NAMALWA (cell line): Measurements from ENCODE around the gene NRSN1.
"Not testable (repeated sequence)": the region's sequence is repeated elsewhere in the genome, so short reads cannot be mapped to it uniquely, and the experiment has no call there.

Experiments used
- DNase-seq: peaks from one replicate; pipeline ENCODE4 v3.0.0-alpha.2; 2015; ENCODE audit warnings: low spot score

The NRSN1 gene

GRCh38 chr6:24142733-24143132 is 16.7 kb downstream of the NRSN1 start:
- not testable (repeated sequence) for DNase-seq

DNA sequence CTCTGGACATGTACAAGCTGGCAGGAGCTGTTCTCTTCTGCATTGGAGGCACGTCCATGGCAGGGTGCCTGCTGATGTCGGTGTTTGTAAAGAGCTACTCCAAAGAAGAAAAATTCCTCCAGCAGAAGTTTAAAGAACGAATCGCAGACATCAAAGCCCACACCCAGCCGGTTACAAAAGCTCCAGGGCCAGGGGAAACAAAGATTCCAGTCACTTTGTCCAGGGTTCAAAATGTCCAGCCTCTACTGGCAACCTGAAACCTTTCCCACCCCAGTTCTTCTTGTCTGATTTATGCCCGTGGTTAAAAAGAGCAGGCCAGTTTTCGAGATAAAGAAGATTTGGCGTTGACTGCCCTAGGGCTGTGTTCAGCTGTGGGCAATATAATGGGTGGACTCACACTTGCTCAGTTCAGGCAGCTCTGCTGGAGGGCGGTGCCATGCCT is 19.7 kb downstream of the NRSN1 start:
- DNase-seq, result no peak

GRCh38 chr6:24146871-24147270 is 20.9 kb downstream of the NRSN1 start:
- no peak for DNase-seq

DNA sequence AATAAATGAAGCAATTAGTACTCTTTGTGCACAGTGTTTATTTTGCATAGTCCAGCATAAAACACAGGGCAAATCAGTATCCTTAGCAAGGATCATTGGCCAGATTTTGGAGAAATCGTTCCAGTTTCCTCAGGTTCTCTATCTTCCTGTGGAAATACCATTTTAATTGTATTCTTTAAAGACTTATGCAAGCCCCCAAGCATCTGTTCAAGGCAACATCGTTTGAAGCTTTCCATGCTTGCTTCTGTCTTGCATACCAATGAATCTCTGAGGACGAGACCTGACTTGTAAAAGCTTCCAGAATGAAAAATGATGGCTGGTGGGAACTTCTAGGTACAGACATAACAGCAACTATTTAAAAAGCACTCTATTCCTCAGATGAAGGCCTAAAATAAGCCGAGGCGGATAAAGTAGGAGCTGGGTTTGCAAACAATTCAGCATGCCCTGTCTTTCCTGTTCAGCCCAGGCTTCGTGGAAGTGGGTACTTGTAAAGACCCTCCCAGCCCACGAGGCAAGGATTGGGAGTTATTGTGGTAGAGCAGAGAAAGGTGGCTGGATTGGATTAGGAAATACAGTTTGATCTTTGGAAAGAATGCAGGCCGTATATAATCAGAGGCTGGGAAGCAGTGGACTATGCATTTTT is 21.6 kb downstream of the NRSN1 start:
- DNase-seq, result no peak

GRCh38 chr6:24148154-24148570 is 22.1 kb downstream of the NRSN1 start:
- DNase-seq, result no peak

DNA sequence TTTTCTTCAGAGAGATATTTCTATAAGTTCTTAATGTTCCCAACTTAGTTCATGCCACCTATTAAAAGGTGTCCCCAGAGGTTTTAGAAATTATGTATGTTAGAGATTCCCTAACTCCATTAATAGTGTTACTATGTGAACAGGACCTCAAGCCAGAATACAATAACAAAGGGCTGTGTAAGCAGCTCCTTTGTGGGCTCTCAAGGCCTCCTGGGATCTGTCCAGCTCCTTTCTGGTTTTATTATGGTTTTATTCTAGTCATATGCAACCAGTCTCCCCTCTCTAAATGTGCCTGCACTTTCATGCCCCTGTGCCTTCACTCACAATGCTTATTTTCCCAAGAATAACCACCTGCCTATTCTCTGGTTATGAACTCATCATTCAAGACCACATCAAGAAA is 22.7 kb downstream of the NRSN1 start:
- DNase-seq, result no peak

DNA sequence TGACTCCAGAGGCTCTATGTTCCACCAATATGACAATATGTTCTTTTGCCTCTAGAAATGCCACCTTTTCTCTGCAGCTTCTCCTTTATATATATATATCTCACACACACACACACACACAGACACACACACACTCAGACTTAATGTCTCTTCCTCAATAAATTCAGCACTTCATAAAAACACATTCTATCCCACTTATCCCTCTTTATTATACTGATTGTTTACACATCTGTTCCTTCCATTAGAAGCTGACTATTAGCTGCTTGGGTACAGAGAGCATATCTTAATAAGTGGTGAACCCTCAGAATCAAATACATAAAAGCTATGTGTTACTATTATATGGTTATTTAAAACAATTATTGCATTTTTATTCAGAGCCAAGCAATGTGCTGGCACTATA is 23.3 kb downstream of the NRSN1 start:
- DNase-seq, result no peak

DNA sequence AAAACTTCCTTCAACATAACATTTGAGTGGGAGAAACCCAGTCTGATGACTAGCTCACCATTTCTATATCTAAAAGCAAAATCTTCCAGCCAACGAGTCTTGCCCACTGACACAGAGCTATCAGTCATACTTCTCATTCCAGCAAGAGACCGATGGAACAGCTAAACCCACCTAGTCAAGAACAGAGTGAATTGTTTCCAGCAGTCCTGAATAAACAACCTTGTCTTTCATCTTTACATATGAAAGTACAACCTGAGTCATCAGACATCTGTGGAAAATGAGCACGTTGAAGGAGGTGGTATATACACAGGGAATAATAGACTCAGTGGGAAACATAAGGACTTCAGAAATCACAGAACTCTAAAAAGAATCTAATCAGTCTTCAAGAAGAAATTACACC is 23.8 kb downstream of the NRSN1 start:
- no peak for DNase-seq

DNA sequence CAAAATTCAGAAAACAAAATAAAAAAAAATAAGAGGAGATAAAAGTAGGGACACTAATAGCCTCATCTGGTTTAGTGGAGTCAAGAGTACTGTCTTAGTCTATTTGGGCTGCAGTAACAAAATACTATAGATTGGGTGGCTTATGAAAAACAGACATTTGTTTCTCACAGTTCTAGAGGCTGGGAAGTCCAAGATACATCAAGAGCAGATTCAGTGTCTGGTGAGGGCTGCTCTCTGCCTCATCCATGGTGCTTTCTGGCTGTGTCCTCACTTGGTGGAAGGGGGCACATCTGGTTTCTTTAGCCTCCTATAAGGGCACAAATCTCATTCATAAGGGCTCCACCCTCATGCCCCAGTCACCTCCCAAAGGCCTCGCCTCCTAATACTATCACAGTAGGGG is 26.0 kb downstream of the NRSN1 start:
- no peak for DNase-seq

DNA sequence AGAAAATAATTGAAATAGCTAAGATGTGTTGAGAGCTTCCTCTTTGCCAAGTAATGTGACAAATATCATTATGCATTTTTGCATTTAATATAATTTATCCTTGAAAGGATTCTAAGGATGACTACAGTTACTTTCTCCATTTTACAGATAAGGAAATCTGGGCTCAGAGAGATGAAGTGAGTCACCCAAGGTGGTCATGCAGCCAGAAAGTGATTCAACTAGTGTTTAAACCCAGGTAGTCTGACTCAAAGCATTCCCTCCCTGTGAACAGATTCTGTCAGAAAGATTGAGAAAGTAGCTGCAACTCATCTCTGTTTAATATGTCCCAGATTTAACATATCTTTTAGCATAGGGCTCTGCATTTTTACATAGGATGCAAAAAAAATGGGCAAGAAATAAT is 28.1 kb downstream of the NRSN1 start:
- DNase-seq, result no peak

GRCh38 chr6:24157886-24158285 is 31.9 kb downstream of the NRSN1 start:
- DNase-seq, result no peak

GRCh38 chr6:24183584-24183983 is 57.6 kb downstream of the NRSN1 start:
- no peak for DNase-seq

DNA sequence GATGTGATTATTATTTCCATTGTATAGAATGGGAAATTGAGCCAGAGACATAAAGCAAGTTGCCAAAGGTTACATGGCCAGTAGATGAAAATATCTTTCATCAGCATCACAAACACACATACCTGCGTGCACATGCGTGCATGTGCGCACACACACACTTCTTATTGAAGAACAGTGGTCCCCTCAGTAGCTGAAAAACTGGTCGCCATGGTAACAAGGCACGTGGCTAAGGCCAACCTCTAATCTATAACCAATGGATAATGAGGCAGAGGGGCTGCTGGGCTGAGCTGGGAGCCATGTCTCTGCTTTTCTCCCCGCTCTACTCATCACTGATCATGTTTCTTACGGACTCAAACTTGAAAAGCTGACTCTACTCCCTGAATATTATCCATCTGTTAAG is 60.3 kb downstream of the NRSN1 start:
- no peak for DNase-seq

GRCh38 chr6:24187965-24188577 is 62.1 kb downstream of the NRSN1 start:
- no peak for DNase-seq

GRCh38 chr6:24188578-24189080 is 62.6 kb downstream of the NRSN1 start:
- no peak for DNase-seq

DNA sequence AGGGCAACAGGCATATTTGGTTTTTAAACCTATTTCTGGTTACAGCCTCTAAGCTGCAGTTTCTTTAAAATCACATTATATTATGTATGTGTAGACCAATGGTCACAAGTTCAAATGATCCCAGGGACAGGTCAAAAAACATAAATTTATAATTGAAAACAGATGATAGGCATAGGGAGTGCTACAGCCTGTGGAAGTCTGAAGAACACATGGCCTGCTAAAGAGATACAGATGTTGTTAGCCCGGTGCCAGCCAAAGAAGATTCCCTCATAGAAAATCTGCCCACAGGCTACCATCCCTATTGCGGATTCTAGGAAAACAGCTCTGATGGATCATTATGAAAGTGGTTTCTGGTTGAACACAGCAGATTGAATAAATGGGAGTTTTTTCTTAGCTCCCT is 65.3 kb downstream of the NRSN1 start:
- no peak for DNase-seq

DNA sequence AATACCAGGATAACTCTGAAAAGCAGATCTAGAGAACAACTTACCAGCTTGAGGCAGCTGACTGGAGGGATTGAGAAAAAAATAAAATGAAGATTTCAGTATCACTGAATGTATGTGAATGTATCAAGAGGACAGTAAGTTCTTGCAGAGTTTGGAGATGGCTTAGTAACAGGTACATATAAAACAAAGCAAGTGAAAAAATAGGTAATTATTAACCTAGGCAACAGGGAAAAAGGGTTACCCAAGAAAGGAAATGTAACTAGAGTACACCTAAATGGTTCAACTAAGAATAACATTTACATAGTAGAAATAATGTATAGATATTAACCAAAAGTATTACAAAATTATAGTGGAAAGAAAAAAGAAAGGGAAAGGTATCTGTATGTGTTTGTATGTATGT is 67.3 kb downstream of the NRSN1 start:
- no peak for DNase-seq

DNA sequence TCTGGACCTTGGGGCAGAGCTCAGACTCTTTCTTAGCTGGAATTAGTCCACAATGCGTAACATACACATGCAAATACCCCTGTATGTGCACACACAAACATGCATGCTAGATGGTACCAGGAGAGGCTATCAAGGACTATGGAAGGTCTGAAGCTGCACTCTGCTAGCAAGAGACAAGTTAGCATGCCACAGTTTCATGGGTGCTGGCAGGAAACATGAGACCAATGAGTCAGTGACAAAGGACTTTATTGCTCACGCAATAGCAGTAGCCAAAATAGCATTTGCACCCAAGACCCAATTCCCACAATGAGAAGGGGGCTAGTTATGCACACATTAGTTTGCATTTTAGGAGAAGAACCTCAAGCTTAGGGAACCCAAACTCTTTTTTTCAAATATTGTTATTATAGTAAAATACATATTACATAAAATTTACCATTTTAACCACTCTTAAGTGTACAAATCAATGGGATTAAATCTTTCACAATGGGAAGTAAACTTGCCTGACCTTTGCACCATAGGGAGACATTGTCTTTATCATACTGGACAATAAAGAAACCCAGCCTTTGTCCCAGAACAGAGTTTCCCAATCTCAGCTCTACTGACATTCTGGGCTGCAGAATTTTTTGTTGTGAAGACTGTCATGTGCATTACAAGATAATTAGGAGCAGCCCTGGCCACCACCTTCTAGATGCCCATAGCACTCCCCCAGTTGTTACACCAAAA is 69.1 kb downstream of the NRSN1 start:
- DNase-seq, result no peak

DNA sequence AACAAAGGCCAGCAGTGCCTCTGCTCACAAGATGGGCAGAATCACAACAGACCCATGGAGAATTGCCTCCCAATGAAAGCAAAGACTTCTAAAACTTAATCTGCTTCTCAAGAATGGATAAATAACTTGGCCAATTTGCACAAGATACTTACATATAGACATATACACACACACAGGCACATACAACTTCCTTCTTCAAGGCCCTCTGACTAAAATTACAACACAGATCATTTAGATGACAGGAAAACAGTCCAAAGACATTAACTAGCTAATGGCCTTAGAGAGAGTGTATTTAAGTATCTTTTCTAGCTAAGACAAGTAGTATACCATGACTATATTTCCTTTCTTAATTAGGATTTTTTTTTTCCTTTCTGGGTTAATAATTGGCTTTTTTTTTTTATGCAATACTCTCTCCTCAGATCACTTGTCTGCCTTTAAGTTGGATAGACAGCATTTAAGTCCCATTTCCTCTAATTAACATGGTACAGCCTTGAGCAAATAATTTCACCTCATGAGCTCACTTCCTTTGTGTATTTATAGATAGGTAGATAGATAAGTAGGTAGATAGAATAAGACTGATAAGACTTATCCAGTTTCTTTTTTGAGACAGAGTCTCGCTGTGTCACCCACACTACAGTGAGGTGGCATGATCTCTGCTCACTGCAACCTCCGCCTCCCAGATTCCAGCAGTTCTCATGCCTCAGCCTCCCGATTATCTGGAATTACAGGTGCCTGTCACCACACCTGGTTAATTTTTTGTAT is 70.0 kb downstream of the NRSN1 start:
- no peak for DNase-seq
